HCT116 (cell line): ENCODE data around the gene OR56A4.

ENCODE experiments used
- CEBPB ChIP-seq: IDR thresholded peaks from 2 replicates; pipeline ENCODE4 v1.6.1; 2012; ENCODE audit warnings: low read depth
- SRF ChIP-seq: IDR thresholded peaks from 2 replicates; pipeline ENCODE4 v1.6.1; 2012; ENCODE audit warnings: low read depth
- ZNF274 ChIP-seq: fragments of 200-500 bp; sonication (Bioruptor generic); IDR thresholded peaks from 2 replicates; pipeline ENCODE4 v1.6.1; 2014; ENCODE audit warnings: mild to moderate bottlenecking, low read depth, low read length, inconsistent platforms
- TF ChIP-seq, protein P1 (sequence below), 3 experiments: fragments of 200-600 bp in 1 of 3; sonication (generic) in 1 of 3; IDR thresholded peaks in 2 of 3; conservative IDR thresholded peaks in 1 of 3; 2 replicates each; pipeline ENCODE4 v1.5.1; 2012 to 2017; ENCODE audit warnings: low read depth in 2 of 3, low read length in 2 of 3, antibody characterized with exemption in 1 of 3, borderline replicate concordance in 1 of 3, control low read depth in 1 of 3, mild to moderate bottlenecking in 1 of 3, mixed read lengths in 1 of 3, mixed run types in 1 of 3, moderate library complexity in 1 of 3; ENCODE audit not compliant: insufficient read depth in 1 of 3

DNA sequence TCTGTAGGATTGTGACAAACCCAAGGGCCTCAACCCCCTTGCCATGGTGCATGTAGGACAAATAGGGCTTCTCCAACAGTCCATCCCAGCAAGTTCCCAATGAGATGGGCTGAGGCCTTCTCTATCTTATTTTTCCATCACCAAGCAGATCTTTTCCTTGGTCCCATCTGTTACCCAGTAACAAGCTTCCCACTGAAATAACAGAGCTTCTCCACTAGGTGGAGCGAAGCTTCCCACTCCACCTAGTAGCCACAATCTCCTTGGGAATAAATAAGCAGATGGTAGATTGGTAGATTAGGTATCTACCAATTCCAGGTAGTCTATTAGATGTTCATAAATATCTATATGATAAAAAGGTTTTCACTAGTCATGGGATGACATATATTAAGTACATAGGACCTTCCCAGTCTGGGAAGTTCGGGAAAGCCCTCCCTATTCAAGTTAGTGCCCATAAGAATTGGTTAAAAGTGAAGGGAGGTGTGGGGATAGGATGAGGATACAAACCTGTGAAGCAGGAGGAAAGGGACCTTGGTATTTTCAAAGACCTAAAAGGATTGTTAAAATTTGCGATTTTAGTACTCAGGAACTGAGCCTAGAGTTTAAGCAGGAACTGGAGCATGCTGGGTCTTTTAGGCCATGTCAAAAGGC is 14.0 kb downstream of the OR56A4 start:
- TF ChIP-seq, protein P1, sequence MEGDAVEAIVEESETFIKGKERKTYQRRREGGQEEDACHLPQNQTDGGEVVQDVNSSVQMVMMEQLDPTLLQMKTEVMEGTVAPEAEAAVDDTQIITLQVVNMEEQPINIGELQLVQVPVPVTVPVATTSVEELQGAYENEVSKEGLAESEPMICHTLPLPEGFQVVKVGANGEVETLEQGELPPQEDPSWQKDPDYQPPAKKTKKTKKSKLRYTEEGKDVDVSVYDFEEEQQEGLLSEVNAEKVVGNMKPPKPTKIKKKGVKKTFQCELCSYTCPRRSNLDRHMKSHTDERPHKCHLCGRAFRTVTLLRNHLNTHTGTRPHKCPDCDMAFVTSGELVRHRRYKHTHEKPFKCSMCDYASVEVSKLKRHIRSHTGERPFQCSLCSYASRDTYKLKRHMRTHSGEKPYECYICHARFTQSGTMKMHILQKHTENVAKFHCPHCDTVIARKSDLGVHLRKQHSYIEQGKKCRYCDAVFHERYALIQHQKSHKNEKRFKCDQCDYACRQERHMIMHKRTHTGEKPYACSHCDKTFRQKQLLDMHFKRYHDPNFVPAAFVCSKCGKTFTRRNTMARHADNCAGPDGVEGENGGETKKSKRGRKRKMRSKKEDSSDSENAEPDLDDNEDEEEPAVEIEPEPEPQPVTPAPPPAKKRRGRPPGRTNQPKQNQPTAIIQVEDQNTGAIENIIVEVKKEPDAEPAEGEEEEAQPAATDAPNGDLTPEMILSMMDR (IDR thresholded peaks at IDR 0.05 in 2 of 3, conservative IDR thresholded peaks at IDR 0.05 in 1 of 3; ENCODE audit: borderline replicate concordance in 1 of 3, insufficient read depth in 1 of 3, low read depth in 2 of 3, low read length in 2 of 3), result peak; percentile 38 to 73 (median 66); a peak in 5 of 6 replicates
- TF ChIP-seq SRF (no peak), ZNF274 (no peak), CEBPB (no peak)
